Panc1 (cell line): ENCODE data around the gene PTRH1. TPM values are rescaled to one million over a fixed set of nuclear protein-coding genes. Genes with fewer than 3 reads are reported as not detected.

Experiments used
- ATAC-seq: fragments of 200-7000 bp; cut with Tn5 transposase; 2 replicates; pipeline ENCODE4 v1.9.1; 2020; ENCODE audit warnings: mild to moderate bottlenecking, moderate library complexity
- BruUV-seq: library from RNA; stranded (reverse); fragments of 400-500 nt; replicated peaks from 2 replicates; lab custom pipeline; 2021; lab: Mats Ljungman, UMichigan
- CTCF ChIA-PET: fragments of 300-600 bp; sonication (Branson Sonifier 250); formaldehyde crosslinking; loops from one replicate; lab custom pipeline; 2022; ENCODE audit warnings: antibody characterized with exemption; lab: Charles Lee
- POLR2A ChIA-PET: fragments of 300-600 bp; sonication (Branson Sonifier 250); formaldehyde crosslinking; loops from one replicate; lab custom pipeline; 2022; ENCODE audit warnings: antibody characterized with exemption; lab: Charles Lee
- DNase-seq: peaks from one replicate; pipeline ENCODE4 v3.0.0-alpha.2; 2010; ENCODE audit warnings: low read depth, low spot score
- H3K27ac ChIP-seq: 2 replicates; pipeline ENCODE4 v1.5.1; 2011; ENCODE audit warnings: mild to moderate bottlenecking, low read length, inconsistent platforms
- H3K27me3 ChIP-seq: fragments of 200-500 bp; sonication (Bioruptor generic); 2 replicates; pipeline ENCODE4 v1.6.0; 2014; ENCODE audit warnings: low read length, inconsistent platforms; ENCODE audit not compliant: control insufficient read depth, insufficient read depth
- H3K36me3 ChIP-seq: fragments of 200-500 bp; sonication (Bioruptor generic); 2 replicates; pipeline ENCODE4 v1.5.1; 2014; ENCODE audit warnings: inconsistent platforms, mild to moderate bottlenecking, low read length, moderate library complexity; ENCODE audit not compliant: control insufficient read depth, insufficient read depth
- H3K4me1 ChIP-seq: 2 replicates; pipeline ENCODE4 v1.5.1; 2011; ENCODE audit warnings: inconsistent platforms, mild to moderate bottlenecking, low read length, moderate library complexity; ENCODE audit not compliant: control insufficient read depth, insufficient read depth
- H3K4me3 ChIP-seq, 2 experiments: 2 replicates each; pipeline ENCODE4 v1.5.1; 2011 to 2012; ENCODE audit warnings: low read depth in 2 of 2, low read length in 2 of 2, mild to moderate bottlenecking in 2 of 2, inconsistent platforms in 1 of 2, moderate library complexity in 1 of 2
- H3K9me3 ChIP-seq: fragments of 200-500 bp; sonication (Bioruptor generic); 2 replicates; pipeline ENCODE4 v1.5.1; 2014; ENCODE audit warnings: low read depth, mild to moderate bottlenecking, inconsistent platforms, low read length, moderate library complexity; ENCODE audit not compliant: control insufficient read depth, insufficient read depth
- CTCF ChIP-seq: fragments of 450-650 bp; IDR thresholded peaks from 2 replicates; pipeline ENCODE4 v1.5.1; 2017; ENCODE audit warnings: mild to moderate bottlenecking
- POLR2AphosphoS5 ChIP-seq: IDR thresholded peaks from 2 replicates; pipeline ENCODE4 v1.6.1; 2012; ENCODE audit warnings: mild to moderate bottlenecking, low read depth, low read length, moderate library complexity
- REST ChIP-seq, 2 experiments: IDR thresholded peaks; 2 replicates each; pipeline ENCODE4 v1.6.1; 2011 to 2012; ENCODE audit warnings: low read depth in 2 of 2, control low read depth in 1 of 2, low read length in 1 of 2, mild to moderate bottlenecking in 1 of 2, moderate library complexity in 1 of 2; ENCODE audit not compliant: insufficient read depth in 1 of 2
- SIN3A ChIP-seq: IDR thresholded peaks from 2 replicates; pipeline ENCODE4 v1.6.1; 2012; ENCODE audit warnings: low read depth, mild to moderate bottlenecking, low read length, moderate library complexity, borderline replicate concordance; ENCODE audit not compliant: insufficient read depth
- TCF7L2 ChIP-seq: IDR thresholded peaks from 2 replicates; pipeline ENCODE4 v1.6.1; 2011; ENCODE audit warnings: mild to moderate bottlenecking, low read depth, low read length, inconsistent platforms
- in situ Hi-C: cut with HindIII; loops from 2 replicates; pipeline ENCODE4 v1.10.0; 2016; ENCODE audit warnings: low sequenced_read_pairs, low pct_unique_long_range_greater_than_20kb
- intact Hi-C: fragments of 100-400 bp; cut with micrococcal nuclease; formaldehyde crosslinking; loops from one replicate; pipeline ENCODE4 v1.10.0; 2022; ENCODE audit not compliant: unreplicated experiment
- total RNA-seq: library from RNA; stranded (reverse); gene quantifications from one replicate; pipeline ENCODE4 v1.2.1, GENCODE V29; 2021; ENCODE audit not compliant: unreplicated experiment

The PTRH1 gene
- total RNA-seq, 1 experiment from 2014 or later = 13.8 TPM

GRCh38 chr9:127710204-127710783 lies 5.2 kb downstream of the PTRH1 start:
- Histone ChIP-seq H3K9me3 (no peaks in the 10 kb centered on the region), H3K4me3 (no peak overlapping the region), H3K27me3 (no peaks in the 10 kb centered on the region), H3K4me1 (peaks cover 11% of the 10 kb centered on the region), H3K27ac (no peak overlapping the region), H3K36me3 (peaks cover 3% of the 10 kb centered on the region; the same call in 1 of the 2 replicates)
- ChIA-PET CTCF (no interaction called here), POLR2A (no interaction called here)
- BruUV-seq = no TSS peak
- intact Hi-C loops (no loop called here), in situ Hi-C loops (no loop called here)
- TF ChIP-seq POLR2AphosphoS5 = no peak
- TF ChIP-seq TCF7L2 = no peak
- no peak for TF ChIP-seq CTCF
- no peak for TF ChIP-seq REST (IDR thresholded peaks at IDR 0.05; ENCODE audit: insufficient read depth in 1 of 2, low read depth in 2 of 2, low read length in 1 of 2)
- no peak for TF ChIP-seq SIN3A
- DNase-seq (no peak), ATAC-seq (no peak)

- DNase-seq (no peak), ATAC-seq (no peak)
- CTCF ChIA-PET = interaction anchor here (0.5 kb wide), 1 partner anchor 100 kb away, joined by 4 read pairs; no protein-coding TSS in a partner anchor
- Histone ChIP-seq H3K4me3 (no peak overlapping the region), H3K27ac (no peak overlapping the region), H3K9me3 (no peaks in the 10 kb centered on the region), H3K4me1 (peaks cover 8% of the 10 kb centered on the region), H3K36me3 (no peaks in the 10 kb centered on the region), H3K27me3 (no peaks in the 10 kb centered on the region)
- intact Hi-C loops = no loop called here
- in situ Hi-C loops = no loop called here
- POLR2A ChIA-PET = no interaction called here
- BruUV-seq = no TSS peak
- TF ChIP-seq TCF7L2 = no peak
- no peak for TF ChIP-seq CTCF
- no peak for TF ChIP-seq SIN3A
- no peak for TF ChIP-seq REST (IDR thresholded peaks at IDR 0.05; ENCODE audit: insufficient read depth in 1 of 2, low read depth in 2 of 2, low read length in 1 of 2)
- TF ChIP-seq POLR2AphosphoS5 = no peak
Measured at GRCh38 chr9:127708952-127709587, 6.4 kb downstream of the PTRH1 start.
